Adrenal gland (tissue), 5 donors: ENCODE results near the gene C16orf87.

Source experiments
- POLR2A ChIP-seq, 2 donors: fragments of 450-650 bp; IDR thresholded peaks; one replicate each; pipeline ENCODE4 v1.6.1; 2017; ENCODE audit warnings: antibody characterized with exemption in 2 of 2, mild to moderate bottlenecking in 2 of 2, moderate library complexity in 1 of 2
- TF ChIP-seq, protein P1 (sequence below), 6 experiments: fragments of 450-650 bp in 4 of 6; fragments of 200-600 bp in 2 of 6; sonication (generic) in 1 of 6; IDR thresholded peaks; 1 replicate in 5 of 6; 2 replicates in 1 of 6; pipeline versions ENCODE4 v1.5.1 to v1.8.0; 2016 to 2021; ENCODE audit warnings: antibody characterized with exemption in 6 of 6, mild to moderate bottlenecking in 2 of 6, moderate library complexity in 1 of 6
- donor health status: DM: no; HTN: no; CAD: no.

DNA sequence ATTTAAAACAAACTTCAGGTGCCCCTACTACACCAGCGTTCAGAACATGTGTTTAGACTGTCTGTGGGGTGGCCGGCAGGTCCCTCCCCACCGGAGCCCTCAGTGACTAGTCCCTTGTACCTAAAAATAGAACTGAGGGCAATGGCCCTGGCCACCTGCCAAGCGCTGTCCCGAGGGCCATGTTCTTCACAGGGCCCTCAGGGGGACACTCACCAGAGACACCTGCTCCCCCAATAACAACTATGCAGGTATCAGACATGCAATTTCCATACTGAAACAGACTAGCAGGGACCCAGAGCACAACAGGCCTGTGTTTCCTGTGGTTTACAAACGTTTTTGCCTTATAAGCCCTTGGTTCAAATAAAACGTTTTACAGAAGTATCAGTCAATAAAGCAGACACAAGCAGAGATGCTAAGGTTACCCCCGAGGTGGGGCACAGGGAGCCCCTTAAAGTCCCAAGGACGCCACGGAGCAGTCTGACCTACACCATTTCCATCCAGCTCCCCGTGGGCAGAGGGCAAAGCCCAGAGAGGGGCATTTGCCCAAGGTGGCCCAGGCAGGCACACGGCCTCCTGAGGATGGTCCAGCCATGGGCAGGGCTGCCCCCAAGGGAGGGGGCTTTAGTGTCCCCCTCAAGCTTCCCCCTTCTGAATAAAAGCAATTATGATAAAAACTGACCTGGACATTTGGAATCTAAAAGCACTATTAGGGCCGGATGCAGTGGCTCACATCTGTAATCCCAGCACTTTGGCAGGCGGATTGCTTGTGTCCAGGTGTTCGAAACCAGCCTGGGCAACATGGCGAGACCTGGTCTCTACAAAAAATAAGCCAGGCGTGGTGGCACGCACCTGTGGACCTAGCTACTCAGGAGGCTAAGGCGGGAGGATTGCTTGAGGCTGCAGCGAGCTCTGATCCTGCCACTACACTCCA is 81.9 kb downstream of the C16orf87 start:
- TF ChIP-seq, protein P1, sequence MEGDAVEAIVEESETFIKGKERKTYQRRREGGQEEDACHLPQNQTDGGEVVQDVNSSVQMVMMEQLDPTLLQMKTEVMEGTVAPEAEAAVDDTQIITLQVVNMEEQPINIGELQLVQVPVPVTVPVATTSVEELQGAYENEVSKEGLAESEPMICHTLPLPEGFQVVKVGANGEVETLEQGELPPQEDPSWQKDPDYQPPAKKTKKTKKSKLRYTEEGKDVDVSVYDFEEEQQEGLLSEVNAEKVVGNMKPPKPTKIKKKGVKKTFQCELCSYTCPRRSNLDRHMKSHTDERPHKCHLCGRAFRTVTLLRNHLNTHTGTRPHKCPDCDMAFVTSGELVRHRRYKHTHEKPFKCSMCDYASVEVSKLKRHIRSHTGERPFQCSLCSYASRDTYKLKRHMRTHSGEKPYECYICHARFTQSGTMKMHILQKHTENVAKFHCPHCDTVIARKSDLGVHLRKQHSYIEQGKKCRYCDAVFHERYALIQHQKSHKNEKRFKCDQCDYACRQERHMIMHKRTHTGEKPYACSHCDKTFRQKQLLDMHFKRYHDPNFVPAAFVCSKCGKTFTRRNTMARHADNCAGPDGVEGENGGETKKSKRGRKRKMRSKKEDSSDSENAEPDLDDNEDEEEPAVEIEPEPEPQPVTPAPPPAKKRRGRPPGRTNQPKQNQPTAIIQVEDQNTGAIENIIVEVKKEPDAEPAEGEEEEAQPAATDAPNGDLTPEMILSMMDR (IDR thresholded peaks at IDR 0.05): no peak
- TF ChIP-seq POLR2A (IDR thresholded peaks at IDR 0.05): no peak
